Fibroblast of lung (primary cell): ENCODE data around the gene EPHA10.
"Not testable (repeated sequence)": the region's sequence is repeated elsewhere in the genome, so short reads cannot be mapped to it uniquely, and the experiment has no call there.

Source experiments
- CTCF ChIP-seq, 2 donors: IDR thresholded peaks in 1 of 2; conservative IDR thresholded peaks in 1 of 2; 1 replicate in 1 of 2; 2 replicates in 1 of 2; pipeline ENCODE4 v1.5.1; 2011 to 2012; ENCODE audit warnings: low read length in 2 of 2, control low read depth in 1 of 2, inconsistent platforms in 1 of 2, low read depth in 1 of 2, mild to moderate bottlenecking in 1 of 2
- EZH2 ChIP-seq: IDR thresholded peaks from 2 replicates; pipeline ENCODE4 v1.5.1; 2012; ENCODE audit warnings: low read length, control low read depth, mild to moderate bottlenecking; ENCODE audit errors: missing control alignments

DNA sequence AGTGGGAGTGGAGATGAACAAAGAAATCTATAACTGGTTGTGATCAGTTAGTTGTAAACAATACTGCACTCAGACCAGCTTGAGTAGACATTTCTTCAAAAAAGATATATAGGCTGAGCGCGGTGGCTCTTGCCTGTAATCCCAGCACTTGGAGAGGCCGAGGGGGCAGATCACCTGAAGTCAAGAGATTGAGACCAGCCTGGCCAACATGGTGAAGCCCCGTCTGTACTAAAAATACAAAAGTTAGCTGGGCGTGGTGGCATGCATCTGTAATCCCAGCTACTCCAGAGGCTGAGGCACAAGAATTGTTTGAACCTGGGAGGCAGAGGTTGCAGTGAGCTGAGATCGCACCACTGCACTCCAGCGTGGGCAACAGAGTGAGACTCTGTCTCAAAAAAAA is 26.9 kb downstream of the EPHA10 start:
- TF ChIP-seq CTCF (conservative IDR thresholded peaks at IDR 0.05 in 1 of 2, IDR thresholded peaks at IDR 0.05 in 1 of 2; ENCODE audit: low read depth in 1 of 2, low read length in 2 of 2); EZH2: not testable (repeated sequence)
